ENCODE results near the gene KLHDC7B. TPM values are rescaled to one million over a fixed set of nuclear protein-coding genes. Genes with fewer than 3 reads are reported as not detected.

KLHDC7B gene
- total RNA-seq, 1 donor from 2014 or later, result 16.3 TPM

DNA sequence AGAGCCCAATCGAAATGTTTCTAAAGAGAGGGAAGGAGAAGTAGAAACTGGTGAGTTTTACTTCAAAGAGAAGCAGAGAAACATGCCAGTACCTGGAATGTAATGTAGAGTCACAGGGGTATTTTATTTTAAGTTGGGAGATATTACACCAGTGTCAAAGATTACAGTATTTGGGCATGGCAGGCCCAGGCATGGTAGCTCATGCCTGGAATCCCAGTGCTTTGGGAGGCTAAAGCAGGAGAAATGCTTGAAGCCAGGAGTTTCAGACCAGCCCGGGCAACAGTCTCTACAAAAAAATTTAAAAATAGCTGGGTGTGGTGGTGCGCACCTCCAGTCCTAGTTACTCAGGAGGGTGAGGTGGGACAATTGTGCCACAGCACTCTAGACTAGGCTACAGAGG lies 14.3 kb downstream of the KLHDC7B start:
- TF ChIP-seq CTCF (IDR thresholded peaks at IDR 0.05; ENCODE audit: insufficient read depth, low read length, poor library complexity, severe bottlenecking), result no peak
- DNase-seq (ENCODE audit: low read depth), result no peak
- Histone ChIP-seq H3K36me3 (ENCODE audit: control insufficient read depth, insufficient read depth, low read length) (no peaks in the 10 kb centered on the region), H3K27me3 (ENCODE audit: control insufficient read depth, insufficient read depth, low read length) (peaks cover 5% of the 10 kb centered on the region), H3K4me3 (ENCODE audit: low read depth, low read length) (no peak overlapping the region)

DNA sequence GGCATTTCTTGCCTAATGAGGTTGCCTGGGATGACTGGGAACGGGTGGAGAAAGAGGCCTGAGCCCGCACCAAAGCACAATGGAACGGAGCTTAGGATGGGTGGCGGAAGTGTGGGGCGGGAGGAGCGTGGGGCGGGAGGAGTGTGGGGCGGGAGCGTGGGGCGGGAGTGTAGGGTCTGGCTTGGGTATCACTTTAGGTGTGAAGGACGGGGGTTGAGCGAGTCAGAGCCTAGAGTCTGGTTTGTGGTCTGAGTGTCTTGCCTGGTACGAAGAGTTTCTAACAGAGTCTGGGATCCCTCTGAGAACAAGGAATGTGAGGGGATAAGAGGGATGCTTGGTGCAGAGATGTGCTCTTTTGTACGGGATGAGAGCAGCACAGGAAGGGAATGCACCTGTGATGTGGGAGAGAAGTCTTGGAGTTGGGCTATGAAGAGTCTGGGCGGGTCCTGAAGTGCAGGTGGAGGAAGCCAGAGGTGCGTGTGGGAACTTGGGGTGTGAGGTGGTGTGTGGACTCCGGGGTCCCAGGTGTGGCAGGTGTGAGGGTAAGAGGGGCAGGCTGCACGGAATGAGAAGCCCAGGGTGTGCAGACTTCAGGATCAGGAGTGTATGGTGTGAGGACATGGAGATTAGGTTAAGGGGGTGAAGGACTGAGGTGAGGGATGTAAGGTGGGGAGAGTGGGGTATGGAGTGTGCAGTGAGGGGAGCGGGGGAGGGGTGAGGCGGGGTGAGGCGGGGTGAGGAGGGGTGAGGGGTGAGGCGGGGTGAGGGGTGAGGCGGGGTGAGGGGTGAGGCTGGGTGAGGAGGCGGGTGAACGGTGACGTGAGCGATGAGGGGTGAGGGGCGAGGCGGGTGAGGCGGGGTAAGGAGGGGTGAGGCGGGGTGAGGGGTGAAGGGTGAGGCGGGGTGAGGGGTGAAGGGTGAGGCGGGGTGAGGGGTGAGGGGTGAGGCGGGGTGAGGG lies 16.0 kb downstream of the KLHDC7B start:
- no peak for DNase-seq (ENCODE audit: low read depth)
- Histone ChIP-seq H3K4me3 (ENCODE audit: low read depth, low read length) (no peak overlapping the region), H3K36me3 (ENCODE audit: control insufficient read depth, insufficient read depth, low read length) (no peaks in the 10 kb centered on the region), H3K27me3 (ENCODE audit: control insufficient read depth, insufficient read depth, low read length) (peaks cover 5% of the 10 kb centered on the region)
- TF ChIP-seq CTCF (IDR thresholded peaks at IDR 0.05; ENCODE audit: insufficient read depth, low read length, poor library complexity, severe bottlenecking), result no peak

DNA sequence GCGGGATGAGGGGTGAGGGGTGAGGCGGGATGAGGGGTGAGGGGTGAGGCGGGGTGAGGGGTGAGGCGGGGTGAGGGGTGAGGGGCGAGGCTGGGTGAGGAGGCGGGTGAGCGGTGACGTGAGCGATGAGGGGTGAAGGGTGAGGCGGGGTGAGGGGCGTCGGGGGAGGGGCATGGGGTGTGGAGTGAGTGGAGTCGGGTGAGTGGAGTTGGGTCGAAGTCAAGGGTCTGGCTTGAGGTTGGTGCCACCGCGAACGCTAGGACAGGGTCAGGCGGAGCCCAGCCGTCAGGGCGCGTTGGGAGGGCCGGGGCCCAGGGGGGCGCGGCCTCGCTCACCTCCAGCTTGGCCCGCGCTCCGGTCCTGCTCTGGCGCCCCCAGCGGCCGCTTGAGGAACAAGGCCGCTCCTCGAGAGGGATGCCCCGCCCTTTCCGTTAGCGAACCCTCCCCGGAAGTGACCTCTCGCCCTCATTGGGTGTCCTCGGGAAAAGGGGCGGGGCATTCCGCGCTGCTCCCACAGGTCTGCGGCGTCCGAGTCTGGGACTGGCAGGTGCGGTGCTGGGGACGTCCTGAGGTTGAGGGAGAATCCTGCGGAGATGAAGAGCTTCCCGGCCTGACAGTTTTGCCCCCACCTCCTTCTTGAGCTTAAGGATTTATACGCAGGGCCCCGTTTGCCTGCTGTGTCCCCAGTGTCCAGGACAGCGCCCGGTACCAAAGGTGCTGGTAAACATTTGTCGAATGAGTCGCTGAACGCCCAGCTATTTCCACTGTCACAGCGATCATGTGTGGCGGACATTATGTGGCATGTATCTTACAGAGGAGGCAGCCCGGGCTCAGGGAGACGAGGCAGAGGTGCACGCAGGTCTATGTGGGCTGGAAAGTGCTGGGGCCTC lies 17.1 kb downstream of the KLHDC7B start, which contains the start of gene SYCE3:
Gene SYCE3 (minus strand): TSS at position 397 of the 890 bp plus-strand sequence. CDS start 6,514 bp downstream, outside the sequence.
- TF ChIP-seq CTCF (IDR thresholded peaks at IDR 0.05; ENCODE audit: insufficient read depth, low read length, poor library complexity, severe bottlenecking), result peak; percentile 77

DNA sequence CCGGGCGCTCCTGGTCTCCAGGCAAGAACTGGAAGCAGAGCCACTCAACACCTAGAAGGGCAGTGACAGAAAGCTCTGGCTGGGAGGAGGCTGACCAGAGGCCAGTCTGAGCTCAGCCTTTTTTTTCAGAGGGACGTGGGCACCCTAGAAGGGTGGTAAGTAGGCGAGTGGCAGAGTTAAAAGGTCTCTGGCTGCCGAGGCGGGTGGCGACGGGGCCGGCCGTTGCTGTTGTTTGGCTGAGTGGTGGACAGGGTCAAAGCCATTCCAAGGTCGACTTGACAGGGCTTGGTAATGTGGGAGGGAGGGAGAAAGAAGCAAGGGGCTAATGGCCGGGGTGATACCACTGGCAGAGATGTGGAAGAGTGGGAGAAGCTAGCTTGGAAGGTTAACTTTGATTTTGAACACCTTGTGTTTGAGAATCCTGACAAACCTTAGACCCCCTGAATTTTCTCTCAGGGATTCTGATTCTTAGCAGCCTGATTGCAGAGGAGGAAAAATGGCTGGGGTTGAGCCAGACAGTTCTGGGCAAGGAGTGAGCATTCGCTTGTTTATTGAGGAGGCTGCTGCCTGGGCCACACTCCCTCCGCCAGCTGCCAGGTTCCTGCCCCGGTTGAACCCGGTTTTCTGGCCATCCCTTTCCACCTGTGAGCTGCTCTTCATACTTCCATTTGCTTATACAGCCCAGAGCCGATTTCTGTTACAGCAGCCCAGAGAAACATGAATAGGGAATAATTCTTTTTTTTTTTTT lies 17.9 kb downstream of the KLHDC7B start:
- peak overlapping the region; percentile 55 for H3K4me3 ChIP-seq (ENCODE audit: low read depth, low read length)
- DNase-seq (ENCODE audit: low read depth), result no peak
- no peaks in the 10 kb centered on the region for H3K36me3 ChIP-seq (ENCODE audit: control insufficient read depth, insufficient read depth, low read length)
- H3K27me3 ChIP-seq (ENCODE audit: control insufficient read depth, insufficient read depth, low read length), result peaks cover 4% of the 10 kb centered on the region
- TF ChIP-seq CTCF (IDR thresholded peaks at IDR 0.05; ENCODE audit: insufficient read depth, low read length, poor library complexity, severe bottlenecking), result no peak

More for the DNA sequence above, 17.1 kb downstream of the KLHDC7B start, which contains the start of gene SYCE3:
- peak; percentile 61 for DNase-seq (ENCODE audit: low read depth)
- Histone ChIP-seq H3K36me3 (ENCODE audit: control insufficient read depth, insufficient read depth, low read length) (no peaks in the 10 kb centered on the region), H3K27me3 (ENCODE audit: control insufficient read depth, insufficient read depth, low read length) (peaks cover 5% of the 10 kb centered on the region), H3K4me3 (ENCODE audit: low read depth, low read length) (peak within 1 kb of the TSS; percentile 55)

GRCh38 chr22:50564289-50564688 lies 18.6 kb downstream of the KLHDC7B start:
- Histone ChIP-seq H3K4me3 (ENCODE audit: low read depth, low read length) (no peak overlapping the region), H3K36me3 (ENCODE audit: control insufficient read depth, insufficient read depth, low read length) (no peaks in the 10 kb centered on the region)

More at GRCh38 chr22:50564289-50564688, 18.6 kb downstream of the KLHDC7B start:
- no peak for DNase-seq (ENCODE audit: low read depth)
- H3K27me3 ChIP-seq (ENCODE audit: control insufficient read depth, insufficient read depth, low read length), result peaks cover 3% of the 10 kb centered on the region
- TF ChIP-seq CTCF (IDR thresholded peaks at IDR 0.05; ENCODE audit: insufficient read depth, low read length, poor library complexity, severe bottlenecking), result no peak
